GM12874 (cell line): ENCODE data around the gene THSD8.

Experiments
- TF ChIP-seq, protein P1 (sequence below): IDR thresholded peaks from 2 replicates; pipeline ENCODE4 v1.5.1; 2011; ENCODE audit warnings: low read depth, mild to moderate bottlenecking, control low read depth, low read length, moderate library complexity; ENCODE audit not compliant: insufficient read depth

The THSD8 gene

GRCh38 chr19:12801466-12802266, at the start of gene THSD8, which contains the start of gene PRDX2:
TSS of gene THSD8 (plus strand) at chr19:12802069. CDS start at chr19:12802072, 3 bp downstream.
TSS of gene PRDX2 (minus strand) at chr19:12801800. CDS start at chr19:12801261, 539 bp downstream.
- TF ChIP-seq, protein P1, sequence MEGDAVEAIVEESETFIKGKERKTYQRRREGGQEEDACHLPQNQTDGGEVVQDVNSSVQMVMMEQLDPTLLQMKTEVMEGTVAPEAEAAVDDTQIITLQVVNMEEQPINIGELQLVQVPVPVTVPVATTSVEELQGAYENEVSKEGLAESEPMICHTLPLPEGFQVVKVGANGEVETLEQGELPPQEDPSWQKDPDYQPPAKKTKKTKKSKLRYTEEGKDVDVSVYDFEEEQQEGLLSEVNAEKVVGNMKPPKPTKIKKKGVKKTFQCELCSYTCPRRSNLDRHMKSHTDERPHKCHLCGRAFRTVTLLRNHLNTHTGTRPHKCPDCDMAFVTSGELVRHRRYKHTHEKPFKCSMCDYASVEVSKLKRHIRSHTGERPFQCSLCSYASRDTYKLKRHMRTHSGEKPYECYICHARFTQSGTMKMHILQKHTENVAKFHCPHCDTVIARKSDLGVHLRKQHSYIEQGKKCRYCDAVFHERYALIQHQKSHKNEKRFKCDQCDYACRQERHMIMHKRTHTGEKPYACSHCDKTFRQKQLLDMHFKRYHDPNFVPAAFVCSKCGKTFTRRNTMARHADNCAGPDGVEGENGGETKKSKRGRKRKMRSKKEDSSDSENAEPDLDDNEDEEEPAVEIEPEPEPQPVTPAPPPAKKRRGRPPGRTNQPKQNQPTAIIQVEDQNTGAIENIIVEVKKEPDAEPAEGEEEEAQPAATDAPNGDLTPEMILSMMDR, result no peak

DNA sequence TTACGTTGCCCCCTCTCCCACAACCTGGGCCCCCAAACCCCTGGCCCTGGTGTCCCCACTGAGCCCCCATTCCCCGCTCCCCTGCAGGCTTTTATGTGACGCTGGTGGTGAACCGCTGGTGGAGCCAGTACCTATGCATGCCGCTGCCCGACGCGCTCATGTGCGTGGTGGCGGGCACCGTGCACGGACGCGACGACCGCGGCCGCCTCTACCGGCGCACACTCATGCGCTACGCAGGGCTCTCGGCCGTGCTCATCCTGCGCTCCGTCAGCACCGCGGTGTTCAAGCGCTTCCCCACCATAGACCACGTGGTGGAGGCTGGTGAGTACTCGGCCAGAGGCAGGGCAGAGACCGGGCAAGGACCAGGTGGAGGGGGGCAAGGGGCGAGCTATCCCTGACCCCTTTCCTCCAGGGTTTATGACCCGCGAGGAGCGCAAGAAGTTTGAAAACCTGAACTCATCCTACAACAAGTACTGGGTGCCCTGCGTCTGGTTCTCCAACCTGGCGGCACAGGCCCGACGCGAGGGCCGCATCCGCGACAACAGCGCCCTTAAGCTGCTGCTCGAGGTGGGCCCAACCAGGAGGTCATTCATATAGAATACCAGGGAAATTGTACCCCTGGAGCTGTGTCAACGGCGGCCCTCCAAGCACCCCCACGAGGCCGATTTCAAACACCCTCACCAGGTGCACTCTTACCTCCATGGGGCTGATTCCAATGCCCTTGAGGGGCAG, 47.2 kb upstream of the THSD8 start:
- TF ChIP-seq, protein P1, result no peak

GRCh38 chr19:12756150-12756883, 45.6 kb upstream of the THSD8 start:
- TF ChIP-seq, protein P1, result no peak

DNA sequence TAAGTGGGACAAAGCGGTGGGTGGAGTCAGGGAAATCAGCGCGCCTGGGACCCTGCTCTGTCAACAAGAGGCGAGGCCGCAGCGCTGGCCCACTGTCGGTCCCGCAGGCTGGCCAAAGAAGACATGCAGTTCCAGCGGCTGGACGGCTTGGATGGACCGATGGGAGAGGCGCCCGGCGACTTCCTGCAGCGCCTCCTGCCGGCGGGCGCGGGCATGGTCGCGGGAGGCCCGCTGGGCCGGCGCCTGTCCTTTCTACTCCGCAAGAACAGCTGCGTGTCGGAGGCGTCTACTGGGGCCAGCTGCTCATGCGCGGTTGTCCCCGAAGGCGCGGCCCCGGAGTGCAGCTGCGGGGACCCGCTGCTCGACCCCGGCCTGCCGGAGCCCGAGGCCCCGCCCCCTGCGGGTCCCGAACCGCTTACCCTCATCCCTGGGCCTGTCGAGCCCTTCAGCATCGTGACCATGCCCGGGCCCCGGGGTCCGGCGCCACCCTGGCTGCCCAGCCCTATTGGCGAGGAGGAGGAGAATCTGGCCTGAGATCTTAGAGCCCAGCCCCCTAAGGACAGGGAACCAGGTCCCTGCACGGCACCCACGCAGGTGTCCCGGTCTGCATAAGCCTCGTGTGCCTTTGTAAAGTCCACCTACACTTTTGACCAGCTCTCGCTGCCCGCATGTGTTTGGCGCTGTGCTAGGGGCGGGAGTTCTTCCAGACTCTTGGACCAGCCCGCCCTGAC, 44.2 kb upstream of the THSD8 start:
- TF ChIP-seq, protein P1, result peak; percentile 99

DNA sequence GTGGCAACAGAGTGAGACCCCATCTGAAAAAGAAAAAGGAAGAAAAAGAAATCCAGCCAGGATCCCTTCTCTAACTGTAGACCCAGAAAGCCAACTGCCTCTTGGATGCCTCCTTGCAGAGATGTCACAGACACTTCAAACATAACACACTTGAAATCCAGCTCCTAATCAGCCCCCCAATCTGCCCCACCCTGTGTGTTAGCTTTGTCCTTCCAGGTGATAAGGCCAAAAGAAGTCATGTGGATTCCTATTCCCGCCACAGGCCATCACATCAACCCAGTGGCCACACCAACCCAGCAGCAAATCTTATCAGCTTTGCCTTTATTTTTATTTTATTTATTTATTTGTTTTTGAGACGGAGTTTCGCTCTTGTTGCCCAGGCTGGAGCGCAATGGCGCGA, 42.2 kb upstream of the THSD8 start:
- TF ChIP-seq, protein P1, result no peak

GRCh38 chr19:12763100-12763499, 38.8 kb upstream of the THSD8 start:
- TF ChIP-seq, protein P1, result no peak
